ENCODE data around the gene CLCN4.

CLCN4 gene

DNA sequence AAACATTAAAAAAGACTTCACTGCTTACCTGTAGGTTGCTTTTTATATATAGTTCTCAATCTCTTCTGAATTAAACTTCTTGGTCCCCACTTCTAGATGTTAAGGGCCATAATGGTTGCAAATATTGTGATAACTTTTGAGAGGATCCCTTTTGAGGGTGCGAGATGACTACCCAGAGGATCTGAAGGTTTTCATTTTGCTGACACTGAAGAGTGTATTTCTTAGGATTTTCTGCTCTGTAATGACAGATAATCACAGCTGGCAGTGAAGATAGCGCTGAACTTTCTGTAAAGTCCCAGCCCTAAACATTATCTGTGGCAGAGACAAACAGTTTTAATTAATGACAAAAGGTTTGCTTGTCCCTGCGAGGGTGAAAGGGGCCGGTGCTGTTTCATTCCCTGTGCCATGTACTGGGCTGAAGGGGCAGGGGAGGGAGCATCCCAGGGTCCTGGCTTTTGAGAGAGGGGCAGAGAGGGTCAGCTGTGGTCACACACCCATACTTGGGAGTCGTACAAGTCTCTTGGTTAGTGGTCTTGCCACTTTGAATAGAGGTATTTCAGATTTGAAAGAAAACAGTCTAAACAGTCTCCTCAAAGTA, 22.2 kb downstream of the CLCN4 start:
- no peak for DNase-seq (ENCODE audit: low spot score)
- Mint-ChIP-seq H3K36me3 (ENCODE audit: low read depth) (no peaks in the 10 kb centered on the region), H3K9me3 (no peaks in the 10 kb centered on the region), H3K4me1 (ENCODE audit: low read depth) (peaks cover 5% of the 10 kb centered on the region), H3K27ac (no peak overlapping the region), H3K27me3 (ENCODE audit: low read depth) (peaks cover 3% of the 10 kb centered on the region), H3K4me3 (no peak overlapping the region)

DNA sequence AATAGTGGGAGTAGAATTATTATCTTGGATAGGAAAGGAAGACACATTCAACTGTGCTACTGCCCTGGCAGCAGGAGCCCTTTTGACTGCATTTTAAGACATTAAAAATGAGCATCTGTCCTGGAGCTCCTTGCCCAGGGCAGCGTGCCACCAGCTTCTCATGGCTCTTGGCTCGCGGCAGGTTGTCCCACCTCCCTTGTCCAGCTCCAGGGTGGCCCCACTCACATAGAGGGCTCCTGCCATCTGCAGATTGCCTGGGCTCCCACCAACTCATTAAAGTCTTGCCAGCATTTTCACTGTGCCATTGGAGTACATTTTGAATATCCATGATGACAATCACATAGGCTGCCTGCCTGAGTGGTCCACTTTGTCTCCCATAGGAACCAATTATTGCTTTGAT, 27.0 kb downstream of the CLCN4 start:
- peaks cover 3% of the 10 kb centered on the region for H3K27me3 Mint-ChIP-seq (ENCODE audit: low read depth)
- H3K4me3 Mint-ChIP-seq: no peak overlapping the region
- no peaks in the 10 kb centered on the region for H3K36me3 Mint-ChIP-seq (ENCODE audit: low read depth)
- H3K27ac Mint-ChIP-seq: no peak overlapping the region
- no peak for DNase-seq (ENCODE audit: low spot score)
- H3K4me1 Mint-ChIP-seq (ENCODE audit: low read depth): no peaks in the 10 kb centered on the region
- no peaks in the 10 kb centered on the region for H3K9me3 Mint-ChIP-seq

DNA sequence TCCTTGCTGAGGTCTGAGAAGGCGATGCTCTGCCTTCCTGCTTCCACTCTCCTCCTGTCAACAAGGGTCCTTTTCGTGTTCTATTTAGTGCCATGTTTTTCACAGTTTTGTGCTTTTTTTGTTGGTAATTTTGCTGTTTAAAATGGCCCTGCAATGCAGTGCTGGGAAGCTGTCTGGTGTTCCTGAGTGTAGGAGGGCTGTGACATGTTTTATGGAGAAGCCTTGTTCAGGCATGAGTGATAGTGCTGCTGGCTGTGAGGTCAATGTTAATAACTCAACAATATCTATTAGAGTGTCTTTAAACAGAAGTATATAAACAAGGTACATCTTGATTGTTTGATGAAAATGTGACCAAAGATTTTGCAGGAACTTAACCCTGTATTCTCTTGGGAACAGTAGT, 27.6 kb downstream of the CLCN4 start:
- Mint-ChIP-seq H3K9me3 (no peaks in the 10 kb centered on the region), H3K27me3 (ENCODE audit: low read depth) (peaks cover 3% of the 10 kb centered on the region), H3K4me1 (ENCODE audit: low read depth) (no peaks in the 10 kb centered on the region), H3K4me3 (no peak overlapping the region), H3K36me3 (ENCODE audit: low read depth) (no peaks in the 10 kb centered on the region), H3K27ac (no peak overlapping the region)
- DNase-seq (ENCODE audit: low spot score): no peak

DNA sequence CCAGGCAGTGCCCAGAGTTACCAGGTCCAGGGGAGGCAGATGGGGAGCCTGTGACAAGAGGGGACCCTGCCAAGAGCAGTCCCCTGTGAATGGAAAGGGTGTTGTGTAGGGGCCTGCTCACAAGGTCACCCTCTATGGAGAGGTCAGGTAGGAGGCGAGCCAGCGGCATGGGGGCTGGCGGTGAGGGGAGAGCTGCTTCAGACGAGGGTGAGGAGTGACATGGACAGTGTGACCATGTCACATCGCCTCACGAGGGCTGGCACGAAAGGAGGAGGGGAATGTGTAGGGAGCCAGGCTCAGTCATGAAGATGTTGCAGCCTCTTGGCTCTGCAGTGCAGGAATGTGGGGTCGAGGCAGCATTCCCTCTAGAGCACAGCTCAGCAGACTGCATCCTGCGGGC, 29.6 kb downstream of the CLCN4 start:
- Mint-ChIP-seq H3K36me3 (ENCODE audit: low read depth) (no peaks in the 10 kb centered on the region), H3K9me3 (no peaks in the 10 kb centered on the region), H3K27me3 (ENCODE audit: low read depth) (no peaks in the 10 kb centered on the region), H3K4me1 (ENCODE audit: low read depth) (no peaks in the 10 kb centered on the region), H3K4me3 (no peak overlapping the region), H3K27ac (no peak overlapping the region)
- DNase-seq (ENCODE audit: low spot score): no peak

DNA sequence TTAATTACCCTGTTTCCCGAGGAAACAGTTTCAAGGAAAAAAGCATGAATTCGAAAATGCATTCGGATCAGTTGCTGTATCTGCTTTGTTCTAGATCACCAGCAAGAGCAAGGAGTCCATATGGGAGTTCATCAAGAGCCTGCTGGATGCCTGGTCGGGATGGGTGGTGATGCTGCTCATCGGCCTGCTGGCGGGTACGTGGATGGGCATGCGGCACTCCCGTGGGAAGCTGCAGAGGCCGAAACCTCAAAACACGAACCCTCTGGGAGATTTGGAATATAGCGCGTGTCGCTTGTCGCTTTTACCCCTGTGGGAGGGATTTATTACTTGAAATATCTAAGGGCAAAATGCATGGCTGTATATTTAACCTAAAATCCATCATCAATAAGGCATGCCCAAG, 30.6 kb downstream of the CLCN4 start:
- H3K9me3 Mint-ChIP-seq: no peaks in the 10 kb centered on the region
- H3K27ac Mint-ChIP-seq: no peak overlapping the region
- no peaks in the 10 kb centered on the region for H3K4me1 Mint-ChIP-seq (ENCODE audit: low read depth)
- DNase-seq (ENCODE audit: low spot score): no peak
- no peak overlapping the region for H3K4me3 Mint-ChIP-seq
- H3K36me3 Mint-ChIP-seq (ENCODE audit: low read depth): no peaks in the 10 kb centered on the region
- no peaks in the 10 kb centered on the region for H3K27me3 Mint-ChIP-seq (ENCODE audit: low read depth)

DNA sequence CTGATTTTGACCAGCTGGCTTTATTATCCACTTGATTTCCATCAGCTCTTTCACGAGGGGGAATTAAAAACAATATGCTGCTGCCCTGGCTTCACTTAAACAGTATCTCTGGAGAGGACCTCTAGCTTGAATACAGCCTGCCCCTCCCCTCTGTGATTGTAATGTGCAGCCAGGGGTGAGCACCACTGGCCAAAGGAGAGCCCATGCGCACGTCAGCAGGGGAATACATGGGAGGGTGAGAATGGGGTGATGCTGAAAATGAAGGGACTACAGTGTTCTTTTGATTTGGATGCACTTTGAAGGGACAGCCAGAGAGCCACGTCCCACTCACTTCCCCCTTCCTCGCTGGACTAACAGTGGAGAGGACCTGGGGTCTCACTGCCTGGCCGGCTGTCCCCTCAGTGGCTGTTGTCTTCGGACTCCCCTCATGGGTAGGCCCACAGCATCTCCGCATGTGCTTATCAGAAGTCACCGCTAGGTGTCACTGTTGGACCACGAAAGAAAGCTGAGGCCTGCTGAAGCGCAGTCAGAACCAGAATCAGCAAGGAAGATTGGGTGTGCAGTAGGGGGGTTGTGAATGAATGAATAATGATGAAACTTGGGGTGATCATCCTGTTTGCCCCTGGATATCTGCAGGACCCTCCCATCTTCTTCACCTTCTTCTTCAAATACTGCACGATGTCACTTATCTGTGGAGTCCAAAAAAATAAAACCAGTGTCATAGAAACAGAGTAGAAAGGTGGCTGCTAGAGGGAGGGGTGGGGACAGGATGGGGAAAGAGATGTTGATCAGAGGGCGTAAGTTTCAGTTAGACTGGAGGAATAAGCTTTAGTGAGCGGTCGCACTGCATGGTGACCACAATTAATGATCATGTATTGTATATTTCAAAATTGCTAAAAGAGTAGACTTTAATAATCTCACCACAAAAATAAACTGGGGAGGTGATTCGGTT, 32.8 kb downstream of the CLCN4 start:
- Mint-ChIP-seq H3K4me3 (no peak overlapping the region), H3K4me1 (ENCODE audit: low read depth) (no peaks in the 10 kb centered on the region), H3K9me3 (no peaks in the 10 kb centered on the region), H3K36me3 (ENCODE audit: low read depth) (no peaks in the 10 kb centered on the region), H3K27me3 (ENCODE audit: low read depth) (no peaks in the 10 kb centered on the region), H3K27ac (no peak overlapping the region)
- DNase-seq (ENCODE audit: low spot score): peak; percentile 35

DNA sequence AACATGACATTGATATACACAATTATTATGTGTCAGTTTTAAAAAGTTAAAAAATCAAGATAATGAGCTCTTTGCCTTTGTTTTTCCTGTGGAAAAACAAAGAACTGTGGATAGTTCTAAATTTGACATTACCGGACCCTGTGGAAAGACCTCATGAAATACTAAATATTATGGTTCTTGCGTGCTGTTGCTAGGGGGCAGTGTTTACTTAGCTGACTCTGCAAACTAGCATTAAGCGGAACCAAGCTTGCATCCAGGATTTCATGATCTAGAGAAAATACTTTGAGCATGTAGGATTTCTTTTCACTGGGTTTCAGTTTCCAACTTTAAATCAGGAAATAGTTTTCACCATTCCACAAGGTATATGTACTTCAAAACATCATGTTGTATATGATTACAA, 33.6 kb downstream of the CLCN4 start:
- Mint-ChIP-seq H3K9me3 (no peaks in the 10 kb centered on the region), H3K4me1 (ENCODE audit: low read depth) (no peaks in the 10 kb centered on the region), H3K27me3 (ENCODE audit: low read depth) (no peaks in the 10 kb centered on the region), H3K36me3 (ENCODE audit: low read depth) (no peaks in the 10 kb centered on the region), H3K27ac (no peak overlapping the region), H3K4me3 (no peak overlapping the region)
- no peak for DNase-seq (ENCODE audit: low spot score)

DNA sequence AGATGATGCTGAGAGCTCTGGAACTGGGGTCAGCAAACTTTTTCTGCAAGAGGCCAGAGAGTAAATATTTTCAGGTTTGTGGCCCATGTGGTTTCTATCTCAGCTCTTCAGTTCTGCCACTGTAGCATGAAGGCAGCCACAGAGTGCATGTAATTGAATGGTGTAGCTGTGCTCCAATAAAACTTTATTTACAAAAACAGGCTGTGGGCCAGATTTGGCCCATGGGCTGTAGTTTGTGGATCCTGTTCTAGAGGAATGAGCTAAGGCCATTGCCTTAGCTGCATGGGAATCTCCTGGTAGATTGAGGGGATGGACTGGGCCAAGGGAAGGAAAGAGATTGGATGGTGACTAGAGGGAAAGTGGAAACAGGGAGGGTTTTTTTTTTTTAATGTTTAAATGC, 36.8 kb downstream of the CLCN4 start:
- H3K4me1 Mint-ChIP-seq (ENCODE audit: low read depth): no peaks in the 10 kb centered on the region
- H3K27ac Mint-ChIP-seq: no peak overlapping the region
- no peak overlapping the region for H3K4me3 Mint-ChIP-seq
- H3K9me3 Mint-ChIP-seq: no peaks in the 10 kb centered on the region
- no peaks in the 10 kb centered on the region for H3K27me3 Mint-ChIP-seq (ENCODE audit: low read depth)
- no peak for DNase-seq (ENCODE audit: low spot score)
- H3K36me3 Mint-ChIP-seq (ENCODE audit: low read depth): no peaks in the 10 kb centered on the region

DNA sequence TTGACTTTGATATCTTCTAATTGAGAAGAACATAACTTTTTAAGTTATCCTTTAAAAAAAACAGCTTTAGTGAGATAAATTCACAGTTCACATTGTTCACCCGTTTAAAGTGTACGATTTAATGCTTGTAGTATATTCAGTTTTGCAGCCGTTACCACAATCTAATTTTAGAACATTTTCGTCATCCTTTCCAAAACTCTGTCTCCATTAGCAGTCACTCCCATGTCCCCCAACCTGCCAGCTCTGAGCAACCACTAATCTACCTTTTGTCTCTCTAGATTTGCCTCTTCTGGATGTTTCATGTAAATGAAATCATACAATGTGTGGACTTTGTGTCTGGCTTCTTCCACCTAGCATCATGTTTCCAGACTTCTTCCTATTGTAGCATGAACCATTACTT, 38.6 kb downstream of the CLCN4 start:
- no peak overlapping the region for H3K27ac Mint-ChIP-seq
- DNase-seq (ENCODE audit: low spot score): no peak
- H3K4me1 Mint-ChIP-seq (ENCODE audit: low read depth): peaks cover 3% of the 10 kb centered on the region

DNA sequence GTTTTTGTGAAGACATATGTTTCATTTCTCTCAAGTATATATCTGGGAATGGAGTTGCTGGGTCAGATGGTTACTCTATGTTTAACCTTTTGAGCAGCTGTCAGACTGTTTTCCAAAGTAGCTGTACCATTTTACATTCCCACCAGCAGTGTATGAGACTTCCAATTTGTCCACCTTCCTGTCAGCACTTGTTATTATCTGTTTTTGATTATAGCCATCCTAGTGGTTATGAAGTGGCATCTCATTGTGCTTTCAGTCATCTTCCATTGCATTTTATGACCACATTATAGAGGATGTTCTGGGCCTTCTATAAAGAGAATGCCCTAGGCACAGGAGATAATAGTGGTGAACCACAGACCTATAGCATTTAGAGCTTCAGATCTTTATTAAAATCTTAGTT, 39.2 kb downstream of the CLCN4 start:
- DNase-seq (ENCODE audit: low spot score): no peak
- Mint-ChIP-seq H3K27me3 (ENCODE audit: low read depth) (peaks cover 4% of the 10 kb centered on the region), H3K4me1 (ENCODE audit: low read depth) (peaks cover 3% of the 10 kb centered on the region), H3K4me3 (no peak overlapping the region), H3K27ac (no peak overlapping the region), H3K36me3 (ENCODE audit: low read depth) (no peaks in the 10 kb centered on the region), H3K9me3 (no peaks in the 10 kb centered on the region)

More for the DNA sequence above, 38.6 kb downstream of the CLCN4 start:
- H3K36me3 Mint-ChIP-seq (ENCODE audit: low read depth): no peaks in the 10 kb centered on the region
- H3K9me3 Mint-ChIP-seq: no peaks in the 10 kb centered on the region
- no peak overlapping the region for H3K4me3 Mint-ChIP-seq
- H3K27me3 Mint-ChIP-seq (ENCODE audit: low read depth): peaks cover 4% of the 10 kb centered on the region

DNA sequence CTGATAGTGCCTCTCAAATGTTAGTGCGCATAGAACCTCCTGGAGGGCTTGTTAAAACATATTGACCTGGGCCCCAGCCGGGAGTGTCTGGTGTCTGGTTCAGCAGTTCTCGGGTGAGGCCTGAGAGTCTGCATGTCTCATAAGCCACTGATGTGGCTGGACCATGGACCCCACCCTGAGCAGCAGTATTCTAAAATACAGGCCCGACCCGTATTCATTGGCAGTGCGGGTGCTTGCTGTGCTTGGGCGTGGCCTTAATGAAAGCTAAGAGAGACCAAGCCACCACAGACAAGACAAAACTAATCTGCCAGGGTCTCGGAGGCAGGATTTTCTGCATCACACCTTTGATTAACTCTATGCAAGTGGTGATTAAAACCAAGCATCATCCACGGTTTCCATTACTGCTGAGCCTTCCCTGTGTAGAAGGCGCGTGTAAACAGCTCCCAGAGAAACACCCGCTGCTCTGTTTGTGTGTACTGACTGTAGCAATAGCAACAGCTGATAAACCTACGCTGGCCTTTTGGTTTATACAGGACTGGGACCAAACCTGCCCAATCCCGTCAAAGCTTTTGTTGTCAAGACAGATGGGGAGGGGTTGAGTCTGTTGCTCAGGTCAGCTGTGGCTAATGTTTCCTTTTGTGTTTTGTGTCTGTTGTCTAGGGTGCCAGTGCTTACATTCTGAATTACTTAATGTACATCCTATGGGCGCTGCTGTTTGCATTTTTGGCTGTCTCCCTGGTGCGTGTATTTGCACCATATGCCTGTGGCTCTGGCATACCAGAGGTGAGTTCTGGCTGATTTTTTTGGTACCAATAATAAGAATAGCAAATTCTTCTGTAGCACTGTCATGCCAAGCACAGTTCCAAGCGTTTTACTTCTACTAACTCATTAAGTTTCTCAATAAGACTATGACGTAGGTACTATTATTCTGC, 40.8 kb downstream of the CLCN4 start:
- no peak for DNase-seq (ENCODE audit: low spot score)

DNA sequence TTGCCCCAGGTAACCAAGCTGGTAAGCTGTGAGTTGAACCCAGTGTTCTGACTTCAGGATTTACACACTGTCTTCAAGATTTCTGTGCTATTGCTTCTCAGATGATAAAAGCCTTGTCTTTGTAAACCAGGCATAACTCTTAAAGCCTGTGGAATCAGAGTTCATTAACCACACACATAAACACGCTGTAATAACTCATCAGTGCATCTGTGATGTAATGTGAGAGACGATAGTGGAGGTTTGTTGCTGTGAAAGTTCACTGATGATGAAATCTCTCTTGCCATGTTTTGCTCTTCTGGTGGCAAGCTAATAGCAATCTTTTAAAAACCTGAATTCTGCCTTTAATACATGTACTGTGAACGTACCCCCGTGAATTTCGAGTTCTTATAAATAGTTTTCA, 41.5 kb downstream of the CLCN4 start:
- Mint-ChIP-seq H3K4me3 (no peak overlapping the region), H3K9me3 (no peaks in the 10 kb centered on the region), H3K27ac (no peak overlapping the region), H3K4me1 (ENCODE audit: low read depth) (peaks cover 3% of the 10 kb centered on the region), H3K36me3 (ENCODE audit: low read depth) (no peaks in the 10 kb centered on the region), H3K27me3 (ENCODE audit: low read depth) (peaks cover 4% of the 10 kb centered on the region)
- no peak for DNase-seq (ENCODE audit: low spot score)

More for the DNA sequence above, 40.8 kb downstream of the CLCN4 start:
- H3K9me3 Mint-ChIP-seq: no peaks in the 10 kb centered on the region
- peaks cover 3% of the 10 kb centered on the region for H3K4me1 Mint-ChIP-seq (ENCODE audit: low read depth)
- H3K36me3 Mint-ChIP-seq (ENCODE audit: low read depth): no peaks in the 10 kb centered on the region
- H3K27me3 Mint-ChIP-seq (ENCODE audit: low read depth): peaks cover 4% of the 10 kb centered on the region
- no peak overlapping the region for H3K4me3 Mint-ChIP-seq
- no peak overlapping the region for H3K27ac Mint-ChIP-seq

DNA sequence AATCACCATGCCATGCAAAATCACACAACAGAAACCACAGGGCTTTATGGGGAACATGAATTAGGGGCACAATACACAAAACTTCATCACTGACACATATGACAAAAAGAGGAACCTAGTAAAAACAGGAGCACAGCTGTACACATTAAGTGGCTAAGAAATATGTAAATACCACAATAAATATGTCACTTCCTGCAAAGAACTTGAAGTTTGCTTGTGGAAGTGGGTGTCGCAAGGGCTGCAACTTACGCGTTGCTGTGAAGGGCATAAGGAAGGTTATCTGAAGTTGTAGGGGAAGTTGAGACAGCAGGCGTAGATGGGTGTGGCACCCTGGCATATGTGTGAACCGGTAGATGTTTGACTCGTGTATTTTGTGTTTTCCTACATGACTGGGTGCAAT, 42.4 kb downstream of the CLCN4 start:
- Mint-ChIP-seq H3K27ac (no peak overlapping the region), H3K4me3 (no peak overlapping the region), H3K27me3 (ENCODE audit: low read depth) (peaks cover 4% of the 10 kb centered on the region), H3K9me3 (no peaks in the 10 kb centered on the region), H3K36me3 (ENCODE audit: low read depth) (no peaks in the 10 kb centered on the region), H3K4me1 (ENCODE audit: low read depth) (peaks cover 3% of the 10 kb centered on the region)
- DNase-seq (ENCODE audit: low spot score): no peak

DNA sequence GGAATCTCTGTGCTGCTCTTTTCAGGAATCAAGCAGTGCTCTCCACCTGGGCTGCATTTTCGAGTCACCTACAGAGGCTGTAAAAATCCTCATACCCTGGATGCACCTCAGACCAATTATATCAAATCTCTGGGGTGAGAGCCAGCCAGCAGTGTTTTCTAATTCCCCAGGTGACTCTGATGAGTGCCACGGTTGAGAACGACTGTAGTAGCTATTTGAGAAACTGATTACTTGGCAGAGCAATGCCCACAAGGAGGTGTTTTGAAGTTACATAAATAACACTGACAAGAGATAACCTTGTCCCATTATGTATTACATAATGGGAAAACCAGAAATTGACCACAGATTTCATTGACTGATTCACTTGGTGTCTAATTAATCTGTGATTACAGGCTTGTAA, 46.8 kb downstream of the CLCN4 start:
- Mint-ChIP-seq H3K9me3 (no peaks in the 10 kb centered on the region), H3K36me3 (ENCODE audit: low read depth) (no peaks in the 10 kb centered on the region), H3K4me3 (no peak overlapping the region), H3K27ac (no peak overlapping the region), H3K4me1 (ENCODE audit: low read depth) (peaks cover 3% of the 10 kb centered on the region), H3K27me3 (ENCODE audit: low read depth) (peaks cover 4% of the 10 kb centered on the region)
- DNase-seq (ENCODE audit: low spot score): no peak
